IPS-18a (cell line): Measurements from ENCODE around the gene ACBD6.
"Not testable (repeated sequence)": the region's sequence is repeated elsewhere in the genome, so short reads cannot be mapped to it uniquely, and the experiment has no call there.

Source experiments
- H3K27ac ChIP-seq: one replicate; pipeline ENCODE4 v1.5.1; 2013; ENCODE audit warnings: low read length
- H3K27me3 ChIP-seq: one replicate; pipeline ENCODE4 v1.6.1; 2013; ENCODE audit warnings: mild to moderate bottlenecking, low read length; ENCODE audit not compliant: control insufficient read depth, insufficient read depth
- H3K36me3 ChIP-seq: one replicate; pipeline ENCODE4 v1.6.1; 2013; ENCODE audit warnings: low read depth, low read length; ENCODE audit not compliant: control insufficient read depth
- H3K4me1 ChIP-seq: one replicate; pipeline ENCODE4 v1.6.1; 2013; ENCODE audit warnings: low read depth, low read length; ENCODE audit not compliant: control insufficient read depth
- H3K4me3 ChIP-seq: one replicate; pipeline ENCODE4 v1.5.1; 2013; ENCODE audit warnings: low read length
- H3K9ac ChIP-seq: one replicate; pipeline ENCODE4 v1.6.1; 2013; ENCODE audit warnings: mild to moderate bottlenecking, low read length, moderate library complexity
- H3K9me3 ChIP-seq: one replicate; pipeline ENCODE4 v1.6.1; 2013; ENCODE audit warnings: low read depth, low read length; ENCODE audit not compliant: control insufficient read depth

ACBD6 gene

DNA sequence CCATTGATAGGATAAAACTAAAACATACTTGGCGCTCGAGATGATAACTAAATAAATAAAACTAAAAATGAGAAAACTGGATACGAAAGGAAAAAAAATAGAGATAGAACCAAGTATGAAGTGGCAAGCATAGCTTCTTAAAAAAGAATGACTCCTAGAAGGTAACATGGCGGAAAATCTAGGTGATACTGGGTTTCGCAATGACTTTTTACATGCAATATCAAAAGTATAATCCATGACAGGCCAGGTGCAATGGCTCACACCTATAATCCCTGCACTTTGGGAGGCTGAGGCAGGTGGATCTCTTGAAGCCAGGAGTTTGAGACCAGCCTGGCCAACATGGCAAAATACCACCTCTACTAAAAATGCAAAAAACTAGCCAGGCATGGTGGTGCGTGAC lies 70.7 kb downstream of the ACBD6 start:
- Histone ChIP-seq H3K27me3 (no peaks in the 10 kb centered on the region), H3K4me1 (peaks cover 18% of the 10 kb centered on the region), H3K9ac (no peak overlapping the region), H3K9me3 (no peaks in the 10 kb centered on the region), H3K36me3 (no peaks in the 10 kb centered on the region), H3K27ac (no peak overlapping the region), H3K4me3 (no peak overlapping the region)

- H3K36me3 ChIP-seq = no peaks in the 10 kb centered on the region
- H3K4me1 ChIP-seq = peaks cover 29% of the 10 kb centered on the region
- H3K9me3 ChIP-seq = no peaks in the 10 kb centered on the region
- H3K27ac ChIP-seq = no peak overlapping the region
- no peak overlapping the region for H3K4me3 ChIP-seq
- no peak overlapping the region for H3K9ac ChIP-seq
- no peaks in the 10 kb centered on the region for H3K27me3 ChIP-seq
Observed at GRCh38 chr1:180428782-180429695, 73.3 kb downstream of the ACBD6 start.

DNA sequence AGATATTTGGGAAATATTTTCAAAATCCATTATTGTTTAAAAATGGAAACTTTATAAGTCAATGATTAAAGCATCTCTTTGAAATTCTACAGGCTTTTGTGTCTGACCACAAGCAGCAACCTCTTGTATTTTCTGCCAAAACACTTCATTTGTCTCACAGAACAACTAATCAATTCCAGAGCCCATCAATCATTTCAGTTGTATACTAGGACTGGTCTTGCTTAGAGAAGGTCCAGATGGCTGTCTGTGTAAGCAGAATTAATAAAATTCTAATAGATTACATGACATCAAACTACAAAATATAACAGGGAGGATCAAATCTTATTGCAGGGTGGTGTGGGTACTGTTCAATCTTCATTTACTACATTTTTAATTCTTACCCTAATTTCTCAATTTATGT lies 76.4 kb downstream of the ACBD6 start:
- Histone ChIP-seq H3K27ac (no peak overlapping the region), H3K9ac (no peak overlapping the region), H3K27me3 (no peaks in the 10 kb centered on the region), H3K4me1 (peaks cover 16% of the 10 kb centered on the region), H3K9me3 (no peaks in the 10 kb centered on the region), H3K36me3 (no peaks in the 10 kb centered on the region), H3K4me3 (no peak overlapping the region)

DNA sequence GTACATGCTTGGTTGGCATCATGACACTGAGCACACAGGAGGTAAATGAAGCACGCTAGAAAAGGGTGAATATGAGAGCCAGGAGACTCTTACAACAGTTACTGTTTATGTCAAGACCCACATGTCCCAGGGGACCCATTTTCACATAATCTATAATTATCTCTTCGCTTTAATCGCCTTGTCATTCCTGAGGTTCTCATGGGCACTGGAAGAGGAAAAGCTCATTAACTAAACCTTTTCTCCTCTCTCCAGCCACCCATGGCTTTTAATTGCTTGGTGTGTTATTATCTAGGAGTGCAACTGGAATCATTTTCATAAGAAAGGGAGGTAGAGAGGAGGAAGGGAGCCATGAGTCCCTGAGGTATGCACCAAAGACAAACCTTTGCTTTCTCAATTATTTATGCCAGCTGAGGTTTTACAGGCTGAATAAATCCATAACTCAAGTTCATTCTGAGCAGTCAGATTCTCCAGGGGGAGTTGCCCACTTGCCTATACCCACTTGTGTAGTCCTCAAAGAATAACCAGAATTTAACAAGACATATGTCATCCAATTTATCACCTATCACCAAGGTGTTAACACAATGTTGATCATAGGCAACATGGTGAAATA lies 77.4 kb downstream of the ACBD6 start:
- Histone ChIP-seq H3K9me3 (no peaks in the 10 kb centered on the region), H3K36me3 (no peaks in the 10 kb centered on the region), H3K27ac (no peak overlapping the region), H3K4me1 (peaks cover 16% of the 10 kb centered on the region), H3K9ac (no peak overlapping the region), H3K27me3 (no peaks in the 10 kb centered on the region), H3K4me3 (no peak overlapping the region)

- no peak overlapping the region for H3K9ac ChIP-seq
- H3K36me3 ChIP-seq = no peaks in the 10 kb centered on the region
- H3K27me3 ChIP-seq = no peaks in the 10 kb centered on the region
- no peaks in the 10 kb centered on the region for H3K9me3 ChIP-seq
- no peak overlapping the region for H3K4me3 ChIP-seq
- peaks cover 16% of the 10 kb centered on the region for H3K4me1 ChIP-seq
- no peak overlapping the region for H3K27ac ChIP-seq
Observed at GRCh38 chr1:180421614-180422013, 80.8 kb downstream of the ACBD6 start.

DNA sequence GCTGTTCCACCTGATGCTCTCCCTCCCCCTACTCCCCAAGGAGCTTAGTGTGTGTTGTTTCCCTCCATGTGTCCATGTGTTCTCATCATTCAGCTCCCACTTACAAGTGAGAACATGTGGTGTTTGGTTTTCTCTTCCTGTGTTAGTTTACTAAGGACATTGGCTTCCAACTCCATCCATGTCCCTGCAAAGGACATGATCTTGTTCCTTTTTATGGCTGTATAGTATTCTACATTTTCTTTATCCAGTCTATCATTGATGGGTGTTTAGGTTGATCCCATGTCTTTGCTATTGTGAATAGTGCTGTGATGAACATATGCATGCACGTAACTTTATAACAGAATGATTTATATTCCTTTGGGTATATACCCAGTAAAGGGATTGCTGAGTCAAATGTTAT lies 81.2 kb downstream of the ACBD6 start:
- H3K9me3 ChIP-seq, H3K36me3 ChIP-seq, H3K27ac ChIP-seq, H3K4me3 ChIP-seq, H3K9ac ChIP-seq, H3K27me3 ChIP-seq: not testable (repeated sequence)
- peaks cover 12% of the 10 kb centered on the region for H3K4me1 ChIP-seq

DNA sequence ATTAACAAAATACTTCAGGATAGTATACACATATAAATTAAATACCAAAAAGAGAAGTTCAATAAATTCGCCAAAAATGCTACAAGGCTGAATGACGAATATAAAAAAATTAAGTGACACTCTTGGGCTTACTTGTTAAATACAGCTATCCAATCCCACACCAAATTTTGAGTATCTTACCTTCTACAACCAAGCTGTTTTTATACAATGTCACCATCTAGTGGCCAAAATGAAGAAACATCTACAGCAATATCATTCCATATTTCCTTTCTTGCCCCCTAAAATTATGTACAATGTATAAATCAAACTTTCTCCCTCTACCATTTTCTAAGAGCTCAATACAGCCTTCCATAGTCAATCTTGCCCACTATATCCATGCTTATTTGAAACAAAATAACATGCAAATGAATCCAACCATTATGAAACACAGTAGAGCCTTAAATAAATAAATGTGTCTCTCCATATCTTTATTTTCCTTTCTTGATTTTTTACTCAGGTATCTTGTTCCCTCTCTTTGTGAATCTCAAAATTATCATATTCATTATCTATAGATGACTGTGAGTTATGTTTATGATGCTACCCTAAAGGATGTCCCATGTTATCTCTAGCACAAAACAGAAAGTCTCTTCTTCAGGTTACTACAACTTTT lies 86.3 kb downstream of the ACBD6 start:
- Histone ChIP-seq H3K36me3 (peaks cover 2% of the 10 kb centered on the region), H3K9ac (no peak overlapping the region), H3K27ac (no peak overlapping the region), H3K4me1 (no peaks in the 10 kb centered on the region), H3K9me3 (no peaks in the 10 kb centered on the region), H3K4me3 (no peak overlapping the region), H3K27me3 (no peaks in the 10 kb centered on the region)

DNA sequence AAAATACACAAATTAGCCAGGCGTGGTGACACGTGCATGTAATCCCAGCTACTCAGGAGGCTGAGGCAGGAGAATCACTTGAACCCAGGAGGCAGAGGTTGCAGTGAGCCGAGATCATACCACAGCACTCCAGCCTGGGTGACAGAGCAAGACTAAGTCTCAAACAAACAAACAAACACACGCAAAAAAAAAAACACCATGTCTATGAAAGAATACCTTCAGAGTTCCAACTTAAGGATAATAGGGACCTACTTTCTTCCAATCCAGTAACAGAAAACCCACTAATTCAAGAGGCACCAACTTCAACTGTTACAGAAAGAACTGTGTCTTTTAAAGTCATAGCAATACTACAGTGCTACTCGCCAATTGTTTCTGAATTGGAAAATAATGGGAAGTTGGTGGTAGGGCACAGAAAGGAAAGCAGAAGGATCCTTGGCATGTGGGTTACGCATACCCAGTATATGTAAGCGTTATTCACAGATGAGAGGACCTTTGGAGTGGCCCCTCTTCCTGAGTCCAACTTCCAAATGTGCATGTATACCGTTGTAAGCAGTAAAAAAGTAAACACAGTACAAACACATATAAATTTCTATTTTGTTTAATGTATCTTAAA lies 87.0 kb downstream of the ACBD6 start:
- H3K9ac ChIP-seq = no peak overlapping the region
- no peaks in the 10 kb centered on the region for H3K4me1 ChIP-seq
- H3K9me3 ChIP-seq = no peaks in the 10 kb centered on the region
- no peak overlapping the region for H3K27ac ChIP-seq
- no peaks in the 10 kb centered on the region for H3K27me3 ChIP-seq
- H3K36me3 ChIP-seq = peaks cover 6% of the 10 kb centered on the region
- H3K4me3 ChIP-seq = no peak overlapping the region

- peaks cover 14% of the 10 kb centered on the region for H3K36me3 ChIP-seq
Observed at GRCh38 chr1:180412583-180412982, 89.8 kb downstream of the ACBD6 start.

GRCh38 chr1:180408128-180408527 lies 94.2 kb downstream of the ACBD6 start:
- H3K9me3 ChIP-seq, H3K9ac ChIP-seq, H3K27ac ChIP-seq, H3K27me3 ChIP-seq, H3K4me3 ChIP-seq, H3K4me1 ChIP-seq: not testable (repeated sequence)
- H3K36me3 ChIP-seq = peaks cover 14% of the 10 kb centered on the region

More at GRCh38 chr1:180412583-180412982, 89.8 kb downstream of the ACBD6 start:
- no peak overlapping the region for H3K4me3 ChIP-seq
- H3K9me3 ChIP-seq = no peaks in the 10 kb centered on the region
- no peak overlapping the region for H3K27ac ChIP-seq
- H3K4me1 ChIP-seq = no peaks in the 10 kb centered on the region
- no peaks in the 10 kb centered on the region for H3K27me3 ChIP-seq
- H3K9ac ChIP-seq = no peak overlapping the region

DNA sequence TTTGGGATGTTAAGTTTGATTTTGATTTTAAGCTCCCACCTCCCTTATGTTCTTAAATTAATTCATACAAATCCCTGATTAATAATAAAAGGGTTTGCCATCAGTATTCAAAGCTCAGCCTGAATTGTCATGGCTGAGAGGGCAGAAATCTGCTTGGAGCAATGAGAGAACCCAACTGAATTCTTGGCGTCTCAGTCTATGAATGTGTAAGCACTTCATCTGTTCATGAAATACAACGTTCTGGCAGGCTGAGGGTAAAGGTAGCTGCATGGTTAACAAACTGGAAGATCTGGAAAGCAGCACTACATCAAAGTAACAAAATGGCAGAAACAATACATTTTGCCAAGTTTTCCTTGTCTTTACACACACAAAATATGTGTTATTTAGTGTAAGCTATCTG lies 95.3 kb downstream of the ACBD6 start:
- no peaks in the 10 kb centered on the region for H3K9me3 ChIP-seq
- no peaks in the 10 kb centered on the region for H3K4me1 ChIP-seq
- no peaks in the 10 kb centered on the region for H3K27me3 ChIP-seq
- H3K9ac ChIP-seq = no peak overlapping the region
- H3K4me3 ChIP-seq = no peak overlapping the region
- H3K36me3 ChIP-seq = peaks cover 14% of the 10 kb centered on the region
- no peak overlapping the region for H3K27ac ChIP-seq
